Fibroblast of pulmonary artery (primary cell): ENCODE data around the gene KDR.

Experiments used
- DNase-seq: peaks from one replicate; pipeline ENCODE4 v3.0.0-alpha.2; 2010; ENCODE audit warnings: low read depth
- H3K4me3 ChIP-seq: replicated peaks from 2 replicates; pipeline ENCODE4 v1.5.1; 2011; ENCODE audit warnings: low read depth, mild to moderate bottlenecking, control low read depth, low read length, moderate library complexity
- CTCF ChIP-seq: IDR thresholded peaks from 2 replicates; pipeline ENCODE4 v1.5.1; 2011; ENCODE audit warnings: mild to moderate bottlenecking, control low read depth, low read length, inconsistent platforms; ENCODE audit errors: missing control alignments

KDR gene

GRCh38 chr4:55125087-55125721, at the start of gene KDR:
KDR (minus strand) TSS chr4:55125595; CDS start chr4:55125293, 302 bp downstream.
- DNase-seq: peak; percentile 63
- no peak for TF ChIP-seq CTCF
- H3K4me3 ChIP-seq: peak within 1 kb of the TSS; percentile 92

GRCh38 chr4:55173580-55173979, 48.2 kb upstream of the KDR start:
- no peak overlapping the region for H3K4me3 ChIP-seq
- TF ChIP-seq CTCF: no peak
- peak; percentile 83 for DNase-seq

- peak overlapping the region; percentile 2 for H3K4me3 ChIP-seq
- no peak for TF ChIP-seq CTCF
- DNase-seq: peak; percentile 92
Observed at GRCh38 chr4:55172694-55173287, 47.4 kb upstream of the KDR start.

GRCh38 chr4:55170462-55170861, 45.1 kb upstream of the KDR start:
- no peak for DNase-seq
- H3K4me3 ChIP-seq: no peak overlapping the region
- no peak for TF ChIP-seq CTCF

- no peak overlapping the region for H3K4me3 ChIP-seq
- peak; percentile 52 for DNase-seq
- no peak for TF ChIP-seq CTCF
Observed at GRCh38 chr4:55169352-55169961, 44.1 kb upstream of the KDR start.

GRCh38 chr4:55162396-55162795, 37.0 kb upstream of the KDR start:
- DNase-seq: no peak
- TF ChIP-seq CTCF: no peak
- H3K4me3 ChIP-seq: no peak overlapping the region

- no peak for TF ChIP-seq CTCF
- DNase-seq: peak; percentile 39
- H3K4me3 ChIP-seq: no peak overlapping the region
Observed at GRCh38 chr4:55161739-55162138, 36.3 kb upstream of the KDR start.
